PC-3 (cell line): ENCODE data around the gene DNAJA2. TPM values are rescaled to one million over a fixed set of nuclear protein-coding genes. Genes with fewer than 3 reads are reported as not detected.

Experiments used
- ATAC-seq: fragments of 200-7000 bp; cut with Tn5 transposase; 2 replicates; pipeline ENCODE4 v1.9.1; 2020; ENCODE audit warnings: mild to moderate bottlenecking, moderate library complexity
- BruUV-seq: library from RNA; stranded (reverse); fragments of 400-500 nt; replicated peaks from 2 replicates; lab custom pipeline; 2021; lab: Mats Ljungman, UMichigan
- CTCF ChIA-PET: fragments of 300-600 bp; sonication (Branson Sonifier 250); formaldehyde crosslinking; loops from one replicate; lab custom pipeline; 2022; ENCODE audit warnings: antibody characterized with exemption; lab: Charles Lee
- POLR2A ChIA-PET: fragments of 300-600 bp; sonication (Branson Sonifier 250); formaldehyde crosslinking; loops from one replicate; lab custom pipeline; 2022; ENCODE audit warnings: antibody characterized with exemption; ENCODE audit not compliant: unreplicated experiment; lab: Charles Lee
- DNase-seq: peaks from one replicate; pipeline ENCODE4 v3.0.0-alpha.2; 2015
- H2AFZ ChIP-seq: fragments of 300-600 bp; sonication (generic); 2 replicates; pipeline ENCODE4 v1.6.0; 2016; ENCODE audit warnings: antibody characterized with exemption, low read length
- H3F3A ChIP-seq: fragments of 300-600 bp; sonication (generic); one replicate; pipeline ENCODE4 v1.6.0; 2017; ENCODE audit warnings: antibody characterized with exemption, low read length, control low read depth, mild to moderate bottlenecking; ENCODE audit not compliant: unreplicated experiment
- H3K27ac ChIP-seq: fragments of 300-600 bp; sonication (generic); 2 replicates; pipeline ENCODE4 v1.5.1; 2016; ENCODE audit warnings: mild to moderate bottlenecking, low read length
- H3K27me3 ChIP-seq: fragments of 300-600 bp; sonication (generic); 2 replicates; pipeline ENCODE4 v1.6.1; 2016; ENCODE audit warnings: low read length, mixed read lengths
- H3K36me3 ChIP-seq: fragments of 300-600 bp; sonication (generic); 2 replicates; pipeline ENCODE4 v1.6.1; 2016; ENCODE audit warnings: low read depth, mixed run types, low read length, mixed read lengths
- H3K4me1 ChIP-seq: fragments of 300-600 bp; sonication (generic); 2 replicates; pipeline ENCODE4 v1.5.1; 2016; ENCODE audit warnings: low read length; ENCODE audit not compliant: insufficient read depth
- H3K4me2 ChIP-seq: fragments of 300-600 bp; sonication (generic); 2 replicates; pipeline ENCODE4 v1.6.0; 2016; ENCODE audit warnings: low read length
- H3K4me3 ChIP-seq: fragments of 300-600 bp; sonication (generic); 2 replicates; pipeline ENCODE4 v1.5.1; 2016; ENCODE audit warnings: mild to moderate bottlenecking, low read length, mixed read lengths
- H3K79me2 ChIP-seq: fragments of 300-600 bp; sonication (generic); 2 replicates; pipeline ENCODE4 v1.6.1; 2017; ENCODE audit warnings: low read length, mixed read lengths
- H3K9ac ChIP-seq: fragments of 300-600 bp; sonication (generic); 2 replicates; pipeline ENCODE4 v1.6.0; 2016; ENCODE audit warnings: mild to moderate bottlenecking, low read length
- H3K9me2 ChIP-seq: fragments of 300-600 bp; sonication (generic); replicated peaks from 2 replicates; pipeline ENCODE4 v1.6.1; 2016; ENCODE audit warnings: mixed run types, low read length, mixed read lengths
- H3K9me3 ChIP-seq: fragments of 300-600 bp; sonication (generic); 2 replicates; pipeline ENCODE4 v1.6.1; 2016; ENCODE audit warnings: low read length, mixed read lengths
- H4K20me1 ChIP-seq: fragments of 300-600 bp; sonication (generic); 2 replicates; pipeline ENCODE4 v1.6.1; 2016; ENCODE audit warnings: low read length, mixed read lengths
- CTCF ChIP-seq: fragments of 300-600 bp; sonication (generic); conservative IDR thresholded peaks from 2 replicates; pipeline ENCODE4 v1.5.1; 2017; ENCODE audit warnings: antibody characterized with exemption, low read depth, mild to moderate bottlenecking, low read length
- EZH2 ChIP-seq: fragments of 300-600 bp; sonication (generic); IDR thresholded peaks from one replicate; pipeline ENCODE4 v1.6.1; 2017; ENCODE audit warnings: antibody characterized with exemption, mild to moderate bottlenecking, low read length; ENCODE audit not compliant: unreplicated experiment
- EZH2phosphoT487 ChIP-seq: fragments of 300-600 bp; sonication (generic); IDR thresholded peaks from 2 replicates; pipeline ENCODE4 v1.6.1; 2018; ENCODE audit warnings: mild to moderate bottlenecking, antibody characterized with exemption, low read length, borderline replicate concordance
- intact Hi-C: fragments of 100-400 bp; cut with micrococcal nuclease; formaldehyde crosslinking; loops from 2 replicates; pipeline ENCODE4 v1.9.0; 2023
- total RNA-seq: library from RNA; depleted of rRNA; stranded (reverse); fragments of >200 nt; gene quantifications from 2 replicates; pipeline ENCODE4 v1.2.3, GENCODE V29; 2014

Gene DNAJA2
- total RNA-seq, 1 experiment from 2014 or later = 44.5 TPM

DNA sequence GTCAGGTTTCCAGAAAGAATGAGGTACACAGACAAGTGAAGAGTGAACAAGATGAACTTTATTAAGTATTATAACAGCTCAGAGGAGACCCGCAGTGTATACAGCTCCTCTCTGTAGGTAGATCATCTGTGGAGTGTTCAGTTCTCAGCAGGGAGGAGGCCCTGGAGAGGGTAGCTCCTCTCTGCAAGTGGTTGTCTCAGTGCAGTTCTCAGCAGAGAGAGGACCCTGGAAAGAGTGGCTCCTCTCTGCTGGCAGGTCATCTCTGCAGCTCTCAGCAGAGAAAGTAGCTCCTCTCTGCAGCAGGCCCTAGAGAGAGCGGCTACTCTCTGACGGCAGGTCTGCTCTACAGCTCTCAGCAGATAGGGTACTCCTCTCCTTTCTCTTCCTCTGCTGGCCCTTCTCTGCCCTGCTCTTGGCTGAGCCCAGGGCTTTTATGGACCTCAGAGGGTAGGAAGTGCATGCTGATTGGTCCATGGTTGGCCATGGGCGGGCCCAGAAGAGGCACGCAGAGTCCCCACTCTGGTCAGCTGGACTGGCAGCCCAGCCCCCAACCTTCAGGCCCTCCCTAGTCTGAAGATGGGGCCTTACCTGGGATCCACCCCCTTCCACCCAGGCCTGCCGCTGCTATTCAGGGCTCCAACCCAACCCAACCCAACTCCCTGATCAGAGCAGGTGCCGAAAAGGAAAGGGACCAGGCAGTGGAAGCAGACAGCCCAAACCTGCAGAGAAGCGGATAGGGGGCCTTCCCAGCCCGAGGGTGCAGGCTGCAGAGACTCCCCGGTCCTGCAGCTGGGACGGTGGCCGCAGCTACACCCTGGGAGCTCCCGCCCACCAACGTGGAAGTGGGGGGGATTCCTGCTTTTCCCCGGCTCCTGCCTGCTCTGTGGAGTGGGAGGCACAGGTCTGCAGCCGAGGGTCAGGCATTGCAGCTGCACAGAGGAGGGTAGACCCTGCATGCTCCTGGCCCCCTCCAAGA lies 18.5 kb upstream of the DNAJA2 start:
- POLR2A ChIA-PET = no interaction called here
- Histone ChIP-seq H3K9ac (no peak overlapping the region), H3K27me3 (no peaks in the 10 kb centered on the region), H2AFZ (no peak overlapping the region), H3K4me2 (no peak overlapping the region), H3K9me2 (no peaks in the 10 kb centered on the region), H3K36me3 (no peaks in the 10 kb centered on the region), H4K20me1 (no peaks in the 10 kb centered on the region), H3K9me3 (no peaks in the 10 kb centered on the region), H3K4me1 (no peaks in the 10 kb centered on the region), H3K79me2 (no peaks in the 10 kb centered on the region), H3K4me3 (no peak overlapping the region), H3K27ac (no peak overlapping the region), H3F3A (no peaks in the 10 kb centered on the region)
- TF ChIP-seq EZH2phosphoT487 (no peak), EZH2 (no peak), CTCF (no peak)
- intact Hi-C loops = no loop called here
- ATAC-seq (no peak), DNase-seq (no peak)
- BruUV-seq = no TSS peak
- CTCF ChIA-PET = no interaction called here

DNA sequence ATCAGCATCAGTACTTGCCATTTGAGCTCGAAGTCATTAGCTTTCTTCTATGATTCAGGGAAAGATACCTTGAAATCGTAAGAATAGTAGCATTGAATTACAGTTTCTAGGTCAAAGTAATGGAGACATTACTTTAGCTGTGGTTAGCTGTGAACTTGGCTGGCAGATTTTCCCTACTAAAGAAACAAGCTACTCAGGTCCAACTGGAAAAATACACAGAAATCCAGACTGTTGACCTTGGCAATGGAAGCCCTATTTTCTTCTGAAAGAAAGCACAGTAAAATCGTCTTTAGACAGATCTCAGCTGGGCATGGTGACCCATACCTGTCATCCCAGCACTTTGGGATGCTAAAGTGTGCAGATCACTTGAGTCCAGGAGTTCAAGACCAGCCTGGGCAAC lies 13.4 kb upstream of the DNAJA2 start:
- no peak overlapping the region for H3K4me2 ChIP-seq
- H3K9me2 ChIP-seq = no peaks in the 10 kb centered on the region
- TF ChIP-seq CTCF (no peak), EZH2 (no peak), EZH2phosphoT487 (no peak)
- no peaks in the 10 kb centered on the region for H3K4me1 ChIP-seq
- H3K27me3 ChIP-seq = no peaks in the 10 kb centered on the region
- ChIA-PET POLR2A (no interaction called here), CTCF (no interaction called here)
- H3K9me3 ChIP-seq = no peaks in the 10 kb centered on the region
- no peak overlapping the region for H3K27ac ChIP-seq
- intact Hi-C loops = no loop called here
- H3K4me3 ChIP-seq = no peak overlapping the region
- H3K79me2 ChIP-seq = no peaks in the 10 kb centered on the region
- no peaks in the 10 kb centered on the region for H4K20me1 ChIP-seq
- no peaks in the 10 kb centered on the region for H3K36me3 ChIP-seq
- H3F3A ChIP-seq = no peaks in the 10 kb centered on the region
- DNase-seq (no peak), ATAC-seq (no peak)
- BruUV-seq = no TSS peak
- H2AFZ ChIP-seq = no peak overlapping the region
- H3K9ac ChIP-seq = no peak overlapping the region

- Histone ChIP-seq H3K27ac (no peak overlapping the region), H3K9me3 (no peaks in the 10 kb centered on the region), H3K9ac (no peak overlapping the region), H3K4me2 (no peak overlapping the region), H3K4me1 (no peaks in the 10 kb centered on the region), H3K4me3 (no peak overlapping the region), H2AFZ (no peak overlapping the region), H4K20me1 (no peaks in the 10 kb centered on the region), H3F3A (no peaks in the 10 kb centered on the region), H3K36me3 (no peaks in the 10 kb centered on the region), H3K79me2 (no peaks in the 10 kb centered on the region), H3K9me2 (no peaks in the 10 kb centered on the region), H3K27me3 (no peaks in the 10 kb centered on the region)
- ChIA-PET POLR2A (no interaction called here), CTCF (no interaction called here)
- intact Hi-C loops = no loop called here
- no peak for TF ChIP-seq CTCF
- TF ChIP-seq EZH2 = no peak
- TF ChIP-seq EZH2phosphoT487 = no peak
- no peak for DNase-seq
- ATAC-seq = no peak
- BruUV-seq = no TSS peak
Observed at GRCh38 chr16:46986438-46986837, 13.0 kb upstream of the DNAJA2 start.
